GM21423 (cell line): ENCODE measurements around the gene KCNG1.
A peak's percentile ranks its signal among the peaks of the same experiment; 100 is the strongest.
"Not testable (repeated sequence)": the region's sequence is repeated elsewhere in the genome, so short reads cannot be mapped to it uniquely, and the experiment has no call there.

Experiments
- ATAC-seq: cut with Tn5 transposase; IDR thresholded peaks from one replicate; pipeline ENCODE4 v1.9.1; 2021; ENCODE audit warnings: mild to moderate bottlenecking, moderate library complexity; ENCODE audit not compliant: unreplicated experiment

Gene KCNG1

DNA sequence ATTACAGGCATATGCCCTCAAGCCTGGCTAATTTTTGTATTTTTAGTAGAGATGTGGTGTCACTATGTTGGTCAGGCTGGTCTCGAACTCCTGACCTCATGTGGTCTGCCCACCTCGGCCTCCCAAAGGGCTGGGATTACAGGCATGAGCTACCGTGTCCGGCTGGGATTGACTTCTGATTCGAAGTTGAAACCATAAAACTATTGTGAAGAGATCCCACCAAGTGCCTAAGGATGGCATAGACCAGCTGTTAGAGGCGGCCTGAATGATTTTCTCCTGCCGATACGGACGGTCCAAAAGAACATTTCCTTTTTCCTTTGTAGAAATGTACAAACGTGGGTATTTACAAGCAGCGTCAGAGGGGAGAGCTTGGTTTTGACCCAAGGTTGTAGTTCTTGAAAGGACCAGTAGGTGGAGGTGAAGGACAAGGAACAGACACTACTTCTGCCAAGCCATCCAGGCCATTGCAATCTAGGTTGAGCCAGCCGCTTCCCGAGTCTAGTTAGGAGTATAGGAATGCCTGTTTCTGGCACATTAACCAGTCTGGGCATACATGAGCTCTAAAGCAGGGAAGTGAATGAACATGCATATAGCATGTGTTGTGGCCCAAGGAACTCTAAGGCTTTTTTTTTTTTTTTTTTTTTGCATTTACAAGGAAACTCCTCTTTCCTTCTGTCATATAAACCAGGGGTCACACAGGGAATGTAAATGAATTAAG, 35.3 kb downstream of the KCNG1 start:
- peak; percentile 53 for ATAC-seq

DNA sequence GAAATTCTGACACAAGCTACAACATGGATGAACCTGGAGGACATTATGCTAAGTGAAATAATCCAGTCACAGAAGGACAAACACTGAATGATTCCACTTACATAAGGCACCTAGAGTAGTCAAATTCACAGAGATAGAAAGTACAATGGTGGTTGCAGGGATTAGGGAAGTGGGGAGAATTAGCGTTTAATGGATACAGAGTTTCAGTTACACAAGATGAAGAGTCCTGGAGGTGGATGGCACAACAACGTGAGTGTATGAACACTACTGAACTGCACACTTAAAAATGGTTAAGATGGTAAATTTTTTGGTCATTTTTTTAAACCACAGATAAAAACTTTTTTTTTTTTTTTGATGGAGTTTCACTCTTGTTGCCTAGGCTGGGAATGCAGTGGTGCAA, 39.6 kb downstream of the KCNG1 start:
- no peak for ATAC-seq

GRCh38 chr20:50982363-50982762, 40.5 kb downstream of the KCNG1 start:
- no peak for ATAC-seq

GRCh38 chr20:50981714-50982048, 41.2 kb downstream of the KCNG1 start:
- no peak for ATAC-seq

- no peak for ATAC-seq
Observed at GRCh38 chr20:50980851-50981713, 41.8 kb downstream of the KCNG1 start.

DNA sequence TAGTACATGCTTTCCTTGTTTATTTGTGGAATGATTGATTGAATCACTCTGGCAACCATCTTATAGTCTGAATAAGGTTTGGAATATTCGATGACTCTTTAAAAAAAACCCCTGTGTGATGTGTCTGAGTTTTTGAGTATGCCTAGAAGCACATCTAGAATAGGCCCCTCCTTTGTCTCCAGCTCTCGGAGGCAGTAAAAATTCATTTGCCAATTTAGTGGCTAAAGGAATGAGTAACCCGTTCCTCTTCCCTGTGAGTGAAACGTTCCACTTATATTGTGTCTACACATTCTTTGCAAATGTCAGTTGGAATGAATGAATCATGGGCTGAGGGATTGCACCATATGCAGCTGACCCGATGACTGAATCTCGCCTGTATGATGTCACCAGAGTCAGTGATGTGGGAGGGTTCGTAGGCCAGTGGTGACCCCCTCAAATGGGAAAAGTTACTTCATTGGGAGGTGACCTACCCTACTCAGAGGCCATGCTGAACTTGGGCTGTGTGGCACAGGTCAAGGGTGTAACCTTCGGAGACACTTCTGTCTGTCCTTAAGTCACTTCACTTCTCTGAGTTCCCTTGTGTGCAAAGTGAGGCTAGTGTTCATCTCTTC, 42.7 kb downstream of the KCNG1 start:
- ATAC-seq: no peak

- ATAC-seq: not testable (repeated sequence)
Observed at GRCh38 chr20:50978533-50978932, 44.4 kb downstream of the KCNG1 start.

GRCh38 chr20:50977066-50978021, 45.6 kb downstream of the KCNG1 start:
- ATAC-seq: no peak

- no peak for ATAC-seq
Observed at GRCh38 chr20:50975701-50976330, 47.1 kb downstream of the KCNG1 start.

DNA sequence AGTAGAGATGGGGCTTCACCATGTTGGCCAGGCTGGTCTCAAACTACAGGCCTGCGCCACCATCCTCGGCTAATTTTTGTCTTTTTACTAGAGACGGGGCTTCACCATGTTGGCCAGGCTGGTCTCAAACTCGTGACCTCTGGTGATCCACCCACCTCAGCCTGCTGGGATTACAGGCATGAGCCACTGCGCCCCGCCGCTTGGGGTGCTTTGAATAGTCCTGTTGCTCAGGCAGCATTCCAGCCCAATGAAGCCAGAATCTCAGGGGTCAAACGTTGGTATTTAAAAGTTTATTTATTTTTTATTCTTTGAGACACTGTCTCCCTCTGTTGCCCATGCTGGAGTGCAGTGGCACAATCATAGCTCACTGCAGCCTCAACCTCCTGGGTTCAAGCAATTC, 53.0 kb downstream of the KCNG1 start:
- no peak for ATAC-seq

GRCh38 chr20:50969435-50969834, 53.5 kb downstream of the KCNG1 start:
- no peak for ATAC-seq

GRCh38 chr20:50968289-50968688, 54.6 kb downstream of the KCNG1 start:
- ATAC-seq: no peak

DNA sequence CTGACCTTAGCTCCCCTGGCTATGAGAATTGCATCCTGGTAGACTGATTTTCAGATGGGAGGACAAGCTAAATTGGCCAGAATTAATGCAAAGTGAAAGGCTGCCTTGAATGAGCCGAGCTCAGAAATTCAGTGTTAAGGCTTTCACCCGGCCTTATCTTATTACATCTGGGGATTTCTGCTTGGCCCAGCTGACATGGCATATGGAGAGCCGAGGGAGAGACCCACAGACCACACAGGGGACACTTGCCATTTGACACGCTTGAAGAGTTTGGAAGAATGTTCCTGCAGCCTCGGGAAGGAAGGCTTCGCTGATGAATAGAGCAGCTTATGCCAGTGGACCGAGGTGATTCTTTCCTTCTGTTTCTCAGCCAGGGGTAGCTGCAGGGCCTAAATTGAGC, 55.3 kb downstream of the KCNG1 start:
- no peak for ATAC-seq

GRCh38 chr20:50959543-50960126, 63.3 kb downstream of the KCNG1 start:
- ATAC-seq: no peak

DNA sequence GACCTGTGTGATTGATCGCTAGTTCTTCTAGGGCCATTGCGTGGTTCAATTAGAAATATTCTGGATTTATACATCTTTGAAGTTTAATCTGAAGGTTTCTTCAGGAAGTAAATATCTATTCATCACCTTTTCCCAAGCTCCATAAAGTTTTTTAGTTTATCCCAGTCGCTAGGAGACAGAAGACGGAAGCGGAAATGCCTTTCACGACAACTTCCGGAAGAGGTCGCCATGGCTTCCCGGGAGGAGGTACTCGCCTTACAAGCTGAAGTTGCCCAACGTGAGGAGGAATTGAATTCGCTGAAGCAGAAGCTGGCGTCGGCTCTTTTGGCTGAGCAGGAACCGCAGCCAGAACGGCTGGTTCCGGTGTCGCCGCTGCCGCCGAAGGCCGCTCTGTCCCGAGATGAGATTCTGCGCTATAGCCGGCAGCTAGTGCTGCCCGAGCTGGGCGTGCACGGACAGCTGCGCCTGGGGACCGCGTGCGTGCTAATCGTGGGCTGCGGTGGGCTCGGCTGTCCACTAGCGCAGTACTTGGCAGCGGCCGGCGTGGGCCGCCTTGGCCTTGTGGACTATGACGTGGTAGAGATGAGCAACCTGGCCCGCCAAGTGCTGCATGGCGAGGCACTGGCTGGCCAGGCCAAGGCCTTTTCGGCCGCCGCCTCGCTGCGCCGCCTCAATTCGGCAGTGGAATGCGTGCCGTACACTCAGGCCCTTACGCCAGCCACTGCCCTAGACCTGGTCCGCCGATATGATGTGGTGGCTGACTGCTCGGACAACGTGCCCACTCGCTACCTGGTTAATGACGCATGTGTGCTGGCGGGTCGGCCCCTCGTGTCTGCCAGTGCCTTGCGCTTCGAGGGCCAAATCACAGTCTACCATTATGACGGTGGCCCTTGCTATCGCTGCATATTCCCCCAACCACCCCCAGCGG, 64.0 kb downstream of the KCNG1 start, which contains the start of gene MOCS3:
MOCS3 (plus strand) TSS at position 204 of the 928 bp plus-strand sequence; CDS start at position 229, 25 bp downstream.
- ATAC-seq: peak; percentile 78

- ATAC-seq: peak; percentile 71
Observed at GRCh38 chr20:50957798-50958614, 64.9 kb downstream of the KCNG1 start, which contains the start of gene DPM1. DPM1 (minus strand) TSS chr20:50958532; CDS start chr20:50958523, 9 bp downstream.

GRCh38 chr20:50957276-50957675, 65.6 kb downstream of the KCNG1 start:
- ATAC-seq: no peak

- no peak for ATAC-seq
Observed at GRCh38 chr20:50953821-50954220, 69.1 kb downstream of the KCNG1 start.
